HG02852 (cell line): Measurements from ENCODE around the gene CYP4V2.
A peak's percentile ranks its signal among the peaks of the same experiment; 100 is the strongest.

Experiments used
- ATAC-seq: cut with Tn5 transposase; IDR thresholded peaks from one replicate; pipeline ENCODE4 v1.9.1; 2021; ENCODE audit warnings: mild to moderate bottlenecking, moderate library complexity; ENCODE audit not compliant: unreplicated experiment

Gene CYP4V2

GRCh38 chr4:186172546-186172945 lies 18.8 kb upstream of the CYP4V2 start:
- no peak for ATAC-seq

- no peak for ATAC-seq
These were observed 3.3 kb upstream of the CYP4V2 start for GRCh38 chr4:186188107-186188506.

- ATAC-seq: no peak
These were observed 1.7 kb upstream of the CYP4V2 start for GRCh38 chr4:186189656-186190055.

GRCh38 chr4:186190581-186191199 lies 677 bp upstream of the CYP4V2 start:
- ATAC-seq: peak; percentile 35

GRCh38 chr4:186192066-186192612 lies 772 bp downstream of the CYP4V2 start:
- ATAC-seq: peak; percentile 20

GRCh38 chr4:186193851-186194250 lies 2.5 kb downstream of the CYP4V2 start:
- ATAC-seq: no peak

GRCh38 chr4:186196063-186196462 lies 4.7 kb downstream of the CYP4V2 start:
- no peak for ATAC-seq

GRCh38 chr4:186200516-186200915 lies 9.1 kb downstream of the CYP4V2 start:
- ATAC-seq: no peak

GRCh38 chr4:186201010-186201409 lies 9.6 kb downstream of the CYP4V2 start:
- no peak for ATAC-seq

- ATAC-seq: peak; percentile 91
These were observed 10.3 kb downstream of the CYP4V2 start for GRCh38 chr4:186201535-186202230.

GRCh38 chr4:186202490-186203140 lies 11.2 kb downstream of the CYP4V2 start:
- no peak for ATAC-seq

GRCh38 chr4:186203406-186203805 lies 12.0 kb downstream of the CYP4V2 start:
- no peak for ATAC-seq

GRCh38 chr4:186204103-186204559 lies 12.8 kb downstream of the CYP4V2 start:
- ATAC-seq: peak; percentile 54

- ATAC-seq: no peak
These were observed 13.3 kb downstream of the CYP4V2 start for GRCh38 chr4:186204686-186205085.

GRCh38 chr4:186205156-186205555 lies 13.8 kb downstream of the CYP4V2 start:
- ATAC-seq: no peak

- no peak for ATAC-seq
These were observed 25.2 kb downstream of the CYP4V2 start for GRCh38 chr4:186216465-186217024.

GRCh38 chr4:186217733-186218293 lies 26.4 kb downstream of the CYP4V2 start:
- ATAC-seq: no peak

- ATAC-seq: no peak
These were observed 30.3 kb downstream of the CYP4V2 start for GRCh38 chr4:186221624-186222023.

GRCh38 chr4:186225848-186226247 lies 34.5 kb downstream of the CYP4V2 start:
- ATAC-seq: no peak

- ATAC-seq: no peak
These were observed 35.3 kb downstream of the CYP4V2 start for GRCh38 chr4:186226521-186227189.

- no peak for ATAC-seq
These were observed 35.9 kb downstream of the CYP4V2 start, which contains the start of gene KLKB1 for GRCh38 chr4:186227221-186227620. KLKB1 (plus strand) TSS chr4:186227507; CDS start chr4:186228196, 689 bp downstream.
